OCI-LY7 (cell line): ENCODE results near the gene STRA8. TPM values are rescaled to one million over a fixed set of nuclear protein-coding genes. Genes with fewer than 3 reads are reported as not detected.

Source experiments
- BruUV-seq: library from RNA; stranded (reverse); fragments of 400-500 nt; replicated peaks from 2 replicates; lab custom pipeline; 2021; lab: Mats Ljungman, UMichigan
- CTCF ChIA-PET: fragments of 300-600 bp; sonication (Branson Sonifier 250); formaldehyde crosslinking; loops from one replicate; lab custom pipeline; 2022; ENCODE audit warnings: antibody characterized with exemption; ENCODE audit not compliant: unreplicated experiment; lab: Charles Lee
- POLR2A ChIA-PET: fragments of 300-600 bp; sonication (Branson Sonifier 250); formaldehyde crosslinking; loops from one replicate; lab custom pipeline; 2022; ENCODE audit warnings: antibody characterized with exemption; lab: Charles Lee
- DNase-seq: peaks from one replicate; pipeline ENCODE4 v3.0.0-alpha.2; 2015; ENCODE audit warnings: low spot score
- H2AFZ ChIP-seq: fragments of 200-600 bp; sonication (generic), shearing (Covaris generic); 2 replicates; pipeline ENCODE4 v1.6.1; 2014; ENCODE audit warnings: mild to moderate bottlenecking, antibody characterized with exemption, low read length, moderate library complexity
- H3K27ac ChIP-seq: fragments of 200-600 bp; sonication (generic); 2 replicates; pipeline ENCODE4 v1.5.1; 2014; ENCODE audit warnings: mixed run types, low read depth, mild to moderate bottlenecking, moderate library complexity, low read length, inconsistent platforms; ENCODE audit not compliant: poor library complexity, severe bottlenecking
- H3K36me3 ChIP-seq: fragments of 200-600 bp; sonication (generic); 2 replicates; pipeline ENCODE4 v1.6.1; 2014; ENCODE audit warnings: mild to moderate bottlenecking, antibody characterized with exemption, low read length, moderate library complexity, mixed read lengths; ENCODE audit not compliant: insufficient read depth
- H3K4me1 ChIP-seq: fragments of 200-600 bp; sonication (generic); 2 replicates; pipeline ENCODE4 v1.5.1; 2014; ENCODE audit warnings: mild to moderate bottlenecking, low read length; ENCODE audit not compliant: insufficient read depth, poor library complexity, severe bottlenecking
- H3K4me2 ChIP-seq: fragments of 200-600 bp; sonication (generic); 2 replicates; pipeline ENCODE4 v1.6.1; 2014; ENCODE audit warnings: mild to moderate bottlenecking, low read length
- H3K4me3 ChIP-seq: fragments of 200-600 bp; sonication (generic); 2 replicates; pipeline ENCODE4 v1.5.1; 2014; ENCODE audit warnings: mild to moderate bottlenecking, low read depth, low read length; ENCODE audit not compliant: poor library complexity, severe bottlenecking
- H3K79me2 ChIP-seq: fragments of 200-600 bp; sonication (generic); 2 replicates; pipeline ENCODE4 v1.6.1; 2016; ENCODE audit warnings: low read depth, mild to moderate bottlenecking, low read length, moderate library complexity, mixed read lengths; ENCODE audit not compliant: insufficient read depth
- H3K9me2 ChIP-seq: fragments of 200-600 bp; sonication (generic); 2 replicates; pipeline ENCODE4 v1.6.1; 2016; ENCODE audit warnings: mild to moderate bottlenecking, low read length, mixed read lengths; ENCODE audit not compliant: insufficient read depth
- H3K9me3 ChIP-seq: fragments of 200-600 bp; sonication (generic); 2 replicates; pipeline ENCODE4 v1.6.1; 2014; ENCODE audit warnings: mild to moderate bottlenecking, mixed run types, low read length, mixed read lengths
- H4K20me1 ChIP-seq: fragments of 200-600 bp; sonication (generic); 2 replicates; pipeline ENCODE4 v1.6.1; 2014; ENCODE audit warnings: mild to moderate bottlenecking, antibody characterized with exemption, low read length, moderate library complexity, mixed read lengths; ENCODE audit not compliant: insufficient read depth
- EZH2phosphoT487 ChIP-seq: fragments of 200-600 bp; sonication (generic); IDR thresholded peaks from 2 replicates; pipeline ENCODE4 v1.6.1; 2018; ENCODE audit warnings: low read depth, borderline replicate concordance, mild to moderate bottlenecking, mixed run types, antibody characterized with exemption, low read length, moderate library complexity, mixed read lengths
- intact Hi-C: fragments of 100-400 bp; cut with micrococcal nuclease; formaldehyde crosslinking; loops from one replicate; pipeline ENCODE4 v1.10.0; 2022; ENCODE audit not compliant: unreplicated experiment
- total RNA-seq, 2 experiments: library from RNA; depleted of rRNA in 1 of 2; stranded (reverse); fragments of >200 nt in 1 of 2; shearing (Covaris generic) in 1 of 2; gene quantifications; 2 replicates each; pipeline ENCODE4 v1.2.3, GENCODE V29; 2014 to 2022
- TF ChIP-seq, protein P1 (sequence below): fragments of 200-600 bp; sonication (generic); conservative IDR thresholded peaks from 2 replicates; pipeline ENCODE4 v1.5.1; 2014; ENCODE audit warnings: mild to moderate bottlenecking, antibody characterized with exemption, low read length, moderate library complexity, mixed read lengths

The STRA8 gene
- total RNA-seq, 2 experiments from 2014 or later = not detected

DNA sequence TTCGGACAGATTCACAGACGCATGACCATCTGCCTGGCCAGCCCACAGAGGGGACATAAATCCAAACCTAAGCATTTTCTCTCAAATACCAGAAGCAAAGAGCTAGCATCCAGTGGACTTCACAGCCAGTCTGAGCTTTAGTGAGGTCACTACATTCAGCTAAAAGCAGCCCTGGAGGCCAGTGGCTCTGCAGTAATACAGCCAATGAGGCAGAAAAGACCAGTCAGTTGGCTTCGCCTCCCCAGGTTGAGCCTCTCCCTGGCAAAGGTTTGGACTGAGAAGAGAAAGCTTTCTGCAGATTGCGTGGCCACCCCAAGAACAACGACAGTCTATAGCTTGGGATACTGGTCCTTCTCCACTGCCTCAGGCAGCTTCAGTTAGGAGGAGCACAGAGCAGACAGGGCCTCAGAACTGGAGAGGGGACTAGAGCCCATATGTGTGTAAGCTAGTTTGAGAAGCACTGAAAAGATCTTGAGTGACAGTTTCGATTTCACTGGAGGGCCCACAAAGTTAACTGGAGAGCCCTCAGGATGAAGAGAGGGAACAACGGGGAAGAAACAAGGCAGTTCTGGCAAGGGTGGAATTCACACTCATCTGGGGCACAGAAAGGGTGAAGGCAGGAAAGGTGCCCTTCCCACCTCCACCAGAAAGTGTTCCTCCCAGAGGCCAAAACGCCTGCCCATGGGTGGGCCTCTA lies 26.1 kb upstream of the STRA8 start:
- POLR2A ChIA-PET = interaction anchor here (0.6 kb wide), 1 partner anchor 16 kb away, joined by 3 read pairs; no protein-coding TSS in a partner anchor
- DNase-seq = no peak
- H3K4me3 ChIP-seq = no peak overlapping the region

DNA sequence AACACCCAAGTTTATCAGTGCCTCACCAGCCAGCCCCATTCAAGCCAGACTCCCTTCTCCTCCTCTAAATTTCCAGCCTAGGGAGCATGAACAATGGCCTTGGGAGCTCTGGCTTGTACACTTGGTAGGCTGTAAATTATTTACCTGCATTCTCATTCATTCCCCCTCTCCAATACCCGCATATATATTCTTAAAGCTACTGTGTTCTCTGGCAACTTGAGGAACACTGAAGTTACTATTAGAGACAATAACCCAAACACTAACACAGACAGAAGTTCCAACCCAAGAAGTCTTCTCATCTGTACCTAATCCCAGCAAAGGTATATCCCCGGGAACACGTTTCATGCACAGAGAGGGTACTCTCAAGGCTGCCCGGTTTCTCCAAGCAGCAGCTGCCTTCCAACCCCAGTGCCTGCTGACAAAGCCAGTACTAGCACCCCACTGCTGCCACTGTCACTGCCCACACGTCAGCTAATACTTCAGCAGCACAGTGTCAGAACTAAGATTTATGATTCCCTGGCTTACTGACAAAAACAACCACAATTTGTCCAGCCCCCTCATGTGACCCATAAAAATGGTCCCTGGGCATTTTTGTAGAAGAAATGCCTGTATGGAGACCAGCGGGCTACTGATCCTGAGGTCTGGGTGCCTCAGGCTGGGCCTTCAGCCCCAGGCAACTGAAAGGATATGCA lies 25.4 kb upstream of the STRA8 start:
- DNase-seq = no peak
- no peak for TF ChIP-seq EZH2phosphoT487
- TF ChIP-seq, protein P1, sequence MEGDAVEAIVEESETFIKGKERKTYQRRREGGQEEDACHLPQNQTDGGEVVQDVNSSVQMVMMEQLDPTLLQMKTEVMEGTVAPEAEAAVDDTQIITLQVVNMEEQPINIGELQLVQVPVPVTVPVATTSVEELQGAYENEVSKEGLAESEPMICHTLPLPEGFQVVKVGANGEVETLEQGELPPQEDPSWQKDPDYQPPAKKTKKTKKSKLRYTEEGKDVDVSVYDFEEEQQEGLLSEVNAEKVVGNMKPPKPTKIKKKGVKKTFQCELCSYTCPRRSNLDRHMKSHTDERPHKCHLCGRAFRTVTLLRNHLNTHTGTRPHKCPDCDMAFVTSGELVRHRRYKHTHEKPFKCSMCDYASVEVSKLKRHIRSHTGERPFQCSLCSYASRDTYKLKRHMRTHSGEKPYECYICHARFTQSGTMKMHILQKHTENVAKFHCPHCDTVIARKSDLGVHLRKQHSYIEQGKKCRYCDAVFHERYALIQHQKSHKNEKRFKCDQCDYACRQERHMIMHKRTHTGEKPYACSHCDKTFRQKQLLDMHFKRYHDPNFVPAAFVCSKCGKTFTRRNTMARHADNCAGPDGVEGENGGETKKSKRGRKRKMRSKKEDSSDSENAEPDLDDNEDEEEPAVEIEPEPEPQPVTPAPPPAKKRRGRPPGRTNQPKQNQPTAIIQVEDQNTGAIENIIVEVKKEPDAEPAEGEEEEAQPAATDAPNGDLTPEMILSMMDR = no peak
- ChIA-PET CTCF (no interaction called here), POLR2A (no interaction called here)
- peaks cover 4% of the 10 kb centered on the region; the same call in 1 of the 2 replicates for H3K36me3 ChIP-seq
- no peaks in the 10 kb centered on the region for H3K9me2 ChIP-seq
- H3K79me2 ChIP-seq = no peaks in the 10 kb centered on the region
- no peaks in the 10 kb centered on the region for H3K9me3 ChIP-seq
- no peak overlapping the region for H3K27ac ChIP-seq
- no peak overlapping the region for H3K4me3 ChIP-seq
- intact Hi-C loops = no loop called here
- no TSS peak for BruUV-seq
- H4K20me1 ChIP-seq = no peaks in the 10 kb centered on the region
- peaks cover 6% of the 10 kb centered on the region for H3K4me1 ChIP-seq
- no peak overlapping the region for H2AFZ ChIP-seq
- no peak overlapping the region for H3K4me2 ChIP-seq

More for the DNA sequence above, 26.1 kb upstream of the STRA8 start:
- no peak overlapping the region for H3K27ac ChIP-seq
- no peak for TF ChIP-seq EZH2phosphoT487
- TF ChIP-seq, protein P1 = no peak
- peaks cover 4% of the 10 kb centered on the region; the same call in 1 of the 2 replicates for H3K36me3 ChIP-seq
- no peak overlapping the region for H2AFZ ChIP-seq
- no peaks in the 10 kb centered on the region for H3K9me2 ChIP-seq
- H3K79me2 ChIP-seq = no peaks in the 10 kb centered on the region
- no peaks in the 10 kb centered on the region for H3K9me3 ChIP-seq
- CTCF ChIA-PET = no interaction called here
- BruUV-seq = no TSS peak
- no peak overlapping the region for H3K4me2 ChIP-seq
- H3K4me1 ChIP-seq = peaks cover 6% of the 10 kb centered on the region
- no peaks in the 10 kb centered on the region for H4K20me1 ChIP-seq
- intact Hi-C loops = no loop called here
